Measurements from ENCODE around the gene ZBTB44.

Gene ZBTB44

DNA sequence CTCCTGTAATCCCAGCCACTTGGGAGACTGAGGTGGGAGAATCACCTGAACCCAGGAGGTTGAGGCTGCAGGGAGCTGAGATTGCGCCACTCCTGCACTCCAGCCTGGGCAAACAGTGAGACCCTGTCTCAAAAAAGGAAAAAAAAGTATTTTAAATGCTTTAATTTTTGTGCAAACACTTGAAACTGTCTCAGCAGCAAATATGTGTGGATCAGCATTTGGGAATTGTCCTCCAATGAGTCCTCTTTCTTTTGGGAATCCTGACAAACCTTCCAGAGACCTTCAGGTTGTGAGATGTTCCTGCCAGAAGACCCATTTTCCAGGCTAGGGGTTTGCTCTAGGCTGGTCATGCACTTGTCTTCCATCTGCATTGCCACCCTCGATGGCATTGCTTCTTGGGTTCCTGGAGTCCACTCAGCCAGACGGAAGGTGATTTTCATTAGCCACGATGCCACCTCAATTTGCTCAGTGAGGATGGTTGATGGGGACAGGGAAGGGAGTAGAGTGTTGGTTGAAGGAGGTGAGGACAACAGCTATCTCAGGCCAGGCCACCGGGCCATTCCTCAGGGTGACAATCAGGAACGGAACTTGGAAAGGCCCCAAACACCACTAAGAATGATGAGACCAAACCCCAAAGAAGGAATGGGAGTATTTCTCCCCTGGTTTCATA is 99.7 kb downstream of the ZBTB44 start:
- DNase-seq (ENCODE audit: low read depth in 2 of 2), result no peak

DNA sequence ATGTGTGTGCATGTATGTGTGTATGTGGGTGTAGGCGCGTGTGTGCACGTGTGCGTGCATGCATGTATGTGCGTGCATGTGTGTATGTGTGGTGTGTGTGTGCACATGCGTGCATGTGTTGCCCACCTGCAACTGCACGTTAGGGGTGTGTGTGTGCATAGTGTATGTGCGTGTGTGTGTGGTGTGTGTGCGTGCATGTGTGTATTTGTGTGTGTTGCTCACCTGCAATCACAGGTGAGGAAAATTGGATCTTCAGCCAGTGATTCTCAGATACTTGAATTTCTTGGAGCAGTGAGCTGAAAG is 100.8 kb downstream of the ZBTB44 start:
- DNase-seq (ENCODE audit: low read depth in 2 of 2), result no peak

DNA sequence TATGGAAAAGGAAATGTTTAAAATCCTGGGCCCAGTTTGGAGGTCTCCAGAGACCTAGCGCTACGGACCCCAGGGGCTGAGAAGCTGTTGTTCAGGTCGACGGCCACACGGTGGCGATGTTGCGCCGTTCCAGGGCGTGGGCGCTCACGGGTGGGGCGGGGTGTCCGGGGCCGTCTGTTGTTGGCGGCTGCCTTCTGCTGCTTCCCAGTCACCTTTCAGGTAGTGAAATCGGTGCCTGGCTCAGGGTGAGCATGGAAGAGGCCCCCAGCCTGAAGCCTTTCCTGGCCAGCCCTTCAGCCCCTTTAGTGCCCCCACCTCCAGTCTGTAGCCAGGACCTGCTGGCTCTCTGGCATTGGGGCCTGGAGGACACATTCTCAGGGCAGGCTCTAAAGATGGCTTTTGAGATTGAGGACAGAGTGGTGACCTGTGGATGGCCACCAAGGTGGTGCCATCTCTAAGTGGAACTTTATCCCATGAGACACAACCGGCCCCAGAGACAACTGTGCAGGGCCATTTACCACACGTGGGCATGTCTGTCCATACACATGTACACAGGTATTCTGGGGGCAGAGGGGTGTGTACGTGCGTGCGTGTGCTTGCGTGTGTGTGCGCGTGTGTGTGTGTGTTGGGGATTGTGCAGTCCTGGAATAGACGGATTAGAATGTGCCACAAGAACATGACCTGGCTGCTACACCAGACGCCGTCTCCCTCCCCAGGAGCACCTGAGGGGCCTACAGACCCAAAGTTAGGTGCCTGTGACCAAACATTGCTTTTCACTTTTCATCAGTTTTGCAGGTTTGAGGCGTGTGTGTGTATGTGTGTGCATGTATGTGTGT is 101.4 kb downstream of the ZBTB44 start:
- peak; percentile 33 to 45 for DNase-seq (ENCODE audit: low read depth in 2 of 2)

DNA sequence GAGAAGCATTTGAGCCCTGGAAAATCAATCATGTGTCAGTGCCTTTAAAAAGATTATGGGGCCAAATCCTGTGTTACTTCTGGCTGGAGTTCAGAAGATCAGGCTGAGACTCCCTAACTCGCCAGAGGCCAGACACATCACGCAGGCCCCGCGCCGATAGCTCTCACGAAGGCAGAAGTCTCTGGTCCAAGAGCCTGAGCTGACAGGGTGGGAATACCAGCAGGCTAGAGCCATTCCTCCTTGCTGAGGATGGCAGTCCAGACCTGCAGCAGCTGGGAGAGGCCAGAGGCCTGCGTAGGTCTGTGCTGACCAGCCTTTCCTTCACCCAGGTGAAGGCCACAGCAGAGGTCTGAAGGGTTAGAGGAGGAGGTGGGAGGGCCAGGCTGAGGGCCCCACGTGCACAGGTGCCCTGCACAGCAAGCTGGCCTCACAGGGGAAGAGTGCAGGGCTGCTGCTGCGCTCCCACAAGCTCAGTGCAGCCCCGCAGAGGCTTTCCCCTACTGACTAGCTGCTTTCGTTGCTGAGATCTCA is 102.2 kb downstream of the ZBTB44 start:
- DNase-seq (ENCODE audit: low read depth in 2 of 2), result no peak

DNA sequence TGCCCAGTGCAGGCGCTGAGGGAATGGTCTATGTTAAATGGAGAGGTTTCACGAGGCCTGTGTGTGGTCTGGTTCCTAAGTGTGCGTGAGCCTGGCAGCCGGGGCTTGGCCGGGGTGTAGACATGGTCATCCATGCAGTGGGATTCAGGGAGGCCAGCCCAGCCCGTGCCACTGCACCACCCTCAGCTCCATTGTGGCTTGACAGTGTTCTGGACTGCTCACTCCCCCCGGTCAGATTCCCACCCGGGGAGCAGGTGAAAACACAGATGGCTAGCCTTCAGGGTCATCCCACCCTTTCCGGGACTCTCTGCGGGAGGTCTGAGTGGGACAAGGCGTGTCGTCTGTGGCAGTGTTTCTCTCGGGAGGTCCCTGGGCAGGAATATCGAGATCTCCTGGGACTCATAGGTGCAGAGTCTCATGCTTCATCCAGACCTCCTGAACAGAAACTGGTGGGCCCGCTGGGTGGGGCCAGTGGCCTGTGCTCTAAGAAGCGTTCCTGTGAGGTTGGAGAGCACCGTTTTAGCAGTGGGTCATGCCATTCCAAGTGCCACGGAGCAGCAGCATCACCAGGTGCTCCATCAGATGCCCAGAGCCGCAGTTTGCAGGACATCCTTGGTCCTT is 102.8 kb downstream of the ZBTB44 start:
- no peak for DNase-seq (ENCODE audit: low read depth in 2 of 2)

DNA sequence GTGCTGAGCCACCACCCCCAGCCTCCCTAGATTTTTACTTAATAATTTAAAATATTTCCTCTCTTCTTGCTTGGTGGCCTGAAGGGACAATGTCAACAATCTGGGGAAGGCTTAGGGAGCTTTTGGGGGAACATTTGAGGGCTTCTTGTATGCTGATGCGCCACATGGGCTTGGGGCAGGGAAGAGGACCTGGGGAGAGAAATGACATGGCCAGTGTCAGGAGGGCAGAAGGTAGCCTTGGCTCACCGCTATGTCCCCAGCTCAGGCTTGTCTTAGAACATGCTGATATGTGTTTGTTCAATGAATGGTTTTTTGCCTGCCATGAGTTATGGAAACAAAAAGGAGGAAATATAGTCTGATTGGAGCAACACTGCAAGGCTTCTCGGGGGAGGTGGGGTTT is 103.6 kb downstream of the ZBTB44 start:
- no peak for DNase-seq (ENCODE audit: low read depth in 2 of 2)

DNA sequence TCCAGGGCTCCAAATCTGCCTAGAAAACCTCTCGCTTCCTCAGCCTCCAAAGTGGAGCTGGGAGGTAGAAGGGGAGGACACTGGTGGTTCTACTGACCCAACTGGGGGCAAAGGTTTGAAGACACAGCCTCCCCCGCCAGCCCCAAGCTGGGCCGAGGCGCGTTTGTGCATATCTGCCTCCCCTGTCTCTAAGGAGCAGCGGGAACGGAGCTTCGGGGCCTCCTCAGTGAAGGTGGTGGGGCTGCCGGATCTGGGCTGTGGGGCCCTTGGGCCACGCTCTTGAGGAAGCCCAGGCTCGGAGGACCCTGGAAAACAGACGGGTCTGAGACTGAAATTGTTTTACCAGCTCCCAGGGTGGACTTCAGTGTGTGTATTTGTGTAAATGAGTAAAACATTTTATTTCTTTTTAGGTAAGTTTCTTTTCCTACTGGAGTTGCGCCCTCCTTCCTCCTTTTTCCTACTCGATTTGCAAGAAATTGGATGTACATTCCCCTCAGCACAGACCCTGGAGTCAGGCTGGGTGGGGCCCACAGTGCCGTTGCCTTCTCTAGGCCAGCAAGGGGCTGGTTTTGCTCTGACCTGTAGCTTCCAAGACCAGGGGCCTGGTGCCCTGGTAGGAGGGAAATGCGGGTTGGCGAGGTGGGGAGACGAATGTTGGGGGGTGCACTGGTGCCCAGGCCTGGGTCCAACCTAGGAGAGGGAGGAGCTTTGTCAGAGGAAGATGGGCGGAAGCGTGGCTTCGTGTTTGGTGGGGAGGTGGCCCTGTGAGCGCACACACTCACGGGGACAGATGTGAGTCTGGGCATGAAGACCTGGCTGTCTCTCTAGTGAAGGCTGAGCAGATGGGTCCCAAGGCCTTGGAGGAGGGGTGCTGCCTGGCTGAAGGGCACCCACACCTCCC is 104.5 kb downstream of the ZBTB44 start:
- no peak for DNase-seq (ENCODE audit: low read depth in 2 of 2)

DNA sequence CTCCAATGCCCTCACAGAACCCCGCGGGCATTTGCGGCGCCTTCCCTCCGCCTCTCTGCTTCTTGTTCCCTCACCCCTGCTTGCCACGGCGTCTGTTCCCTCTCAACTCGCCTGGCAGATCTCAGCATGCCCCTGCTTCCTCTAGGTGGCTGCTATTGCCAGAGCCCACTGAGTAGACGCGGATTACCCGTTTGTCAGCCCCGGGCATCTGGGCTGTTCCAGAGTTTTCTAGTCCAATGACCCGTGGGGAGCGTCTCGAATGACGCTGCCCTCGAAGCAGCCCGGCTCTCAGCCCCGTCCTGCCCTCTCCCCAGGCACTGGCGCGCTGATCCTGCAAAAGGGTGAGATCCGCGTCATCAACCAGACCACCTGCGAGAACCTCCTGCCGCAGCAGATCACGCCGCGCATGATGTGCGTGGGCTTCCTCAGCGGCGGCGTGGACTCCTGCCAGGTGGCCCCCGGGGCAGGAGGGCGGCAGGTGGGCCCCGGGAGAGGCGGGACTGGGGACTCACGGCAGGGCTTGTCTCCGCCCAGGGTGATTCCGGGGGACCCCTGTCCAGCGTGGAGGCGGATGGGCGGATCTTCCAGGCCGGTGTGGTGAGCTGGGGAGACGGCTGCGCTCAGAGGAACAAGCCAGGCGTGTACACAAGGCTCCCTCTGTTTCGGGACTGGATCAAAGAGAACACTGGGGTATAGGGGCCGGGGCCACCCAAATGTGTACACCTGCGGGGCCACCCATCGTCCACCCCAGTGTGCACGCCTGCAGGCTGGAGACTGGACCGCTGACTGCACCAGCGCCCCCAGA is 105.4 kb downstream of the ZBTB44 start:
- DNase-seq (ENCODE audit: low read depth in 2 of 2), result no peak

DNA sequence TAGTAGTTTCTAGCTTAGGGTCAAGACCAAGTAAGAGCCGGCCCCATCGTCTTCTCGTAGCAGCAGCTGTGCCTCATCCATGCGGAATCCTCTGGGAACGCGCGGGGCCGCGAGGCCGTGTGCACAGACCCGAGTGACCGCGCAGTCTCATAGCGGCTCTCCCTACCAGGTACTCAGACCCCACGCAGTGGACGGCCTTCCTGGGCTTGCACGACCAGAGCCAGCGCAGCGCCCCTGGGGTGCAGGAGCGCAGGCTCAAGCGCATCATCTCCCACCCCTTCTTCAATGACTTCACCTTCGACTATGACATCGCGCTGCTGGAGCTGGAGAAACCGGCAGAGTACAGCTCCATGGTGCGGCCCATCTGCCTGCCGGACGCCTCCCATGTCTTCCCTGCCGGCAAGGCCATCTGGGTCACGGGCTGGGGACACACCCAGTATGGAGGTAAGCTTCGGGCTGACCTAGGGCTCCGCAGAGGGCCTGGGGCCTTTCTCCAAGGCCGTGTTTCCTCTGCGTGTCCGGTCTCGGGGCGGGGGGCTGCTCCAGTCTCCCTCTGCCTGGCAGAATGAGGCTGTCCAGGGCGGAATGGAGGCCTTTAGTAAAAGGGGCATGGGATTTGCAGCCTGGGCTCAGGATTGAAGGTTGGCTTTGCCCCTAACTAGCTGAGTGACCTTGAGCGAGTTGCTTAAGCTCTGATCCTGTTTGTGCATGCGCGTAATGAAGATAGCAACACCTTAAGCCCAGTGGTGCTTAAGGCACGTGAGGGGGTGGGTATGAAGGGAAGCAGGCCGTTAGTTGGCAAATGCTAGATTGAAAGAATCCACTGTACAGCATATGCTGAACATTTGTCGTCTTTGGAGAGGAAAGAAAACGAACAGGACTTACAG is 106.2 kb downstream of the ZBTB44 start:
- no peak for DNase-seq (ENCODE audit: low read depth in 2 of 2)

DNA sequence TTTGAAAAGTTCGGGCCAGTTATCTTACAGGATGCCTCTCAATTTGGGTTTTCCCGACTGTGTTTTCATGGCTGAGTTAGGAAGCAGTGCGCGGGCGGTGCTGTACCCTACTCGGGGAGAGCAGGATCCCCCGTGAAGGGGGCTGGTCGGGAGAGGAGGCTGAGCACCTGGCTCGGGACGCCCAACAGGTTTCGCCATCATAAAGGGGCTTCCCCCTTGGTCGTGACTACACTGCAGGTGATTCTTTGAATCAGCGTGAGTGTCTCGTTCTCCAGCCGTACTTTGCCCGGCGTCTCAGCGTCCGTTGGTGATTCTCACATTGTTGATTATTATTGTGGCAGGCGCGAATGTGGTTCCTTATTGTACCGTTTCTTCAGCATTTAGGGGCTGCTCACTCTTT is 108.6 kb downstream of the ZBTB44 start:
- no peak for DNase-seq (ENCODE audit: low read depth in 2 of 2)

DNA sequence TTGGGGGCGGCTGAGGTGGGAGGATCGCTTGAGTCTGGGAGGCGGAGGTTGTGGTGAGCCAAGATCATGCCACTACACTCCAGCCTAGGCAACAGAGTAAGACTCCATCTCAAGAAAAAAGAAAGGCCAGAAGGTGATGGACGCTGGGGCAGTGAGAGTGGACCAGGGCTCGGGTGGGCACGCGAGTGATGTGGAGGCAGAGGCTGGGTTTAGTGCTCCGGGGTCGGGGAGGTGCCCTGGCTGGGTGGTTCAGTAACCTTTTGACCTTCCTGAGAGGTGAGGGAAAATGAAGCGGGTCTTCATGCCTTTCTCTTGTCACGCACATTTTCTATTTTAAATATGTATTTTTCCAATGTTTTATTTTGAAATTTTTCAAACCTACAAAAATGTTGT is 110.0 kb downstream of the ZBTB44 start:
- DNase-seq (ENCODE audit: low read depth in 2 of 2), result no peak

DNA sequence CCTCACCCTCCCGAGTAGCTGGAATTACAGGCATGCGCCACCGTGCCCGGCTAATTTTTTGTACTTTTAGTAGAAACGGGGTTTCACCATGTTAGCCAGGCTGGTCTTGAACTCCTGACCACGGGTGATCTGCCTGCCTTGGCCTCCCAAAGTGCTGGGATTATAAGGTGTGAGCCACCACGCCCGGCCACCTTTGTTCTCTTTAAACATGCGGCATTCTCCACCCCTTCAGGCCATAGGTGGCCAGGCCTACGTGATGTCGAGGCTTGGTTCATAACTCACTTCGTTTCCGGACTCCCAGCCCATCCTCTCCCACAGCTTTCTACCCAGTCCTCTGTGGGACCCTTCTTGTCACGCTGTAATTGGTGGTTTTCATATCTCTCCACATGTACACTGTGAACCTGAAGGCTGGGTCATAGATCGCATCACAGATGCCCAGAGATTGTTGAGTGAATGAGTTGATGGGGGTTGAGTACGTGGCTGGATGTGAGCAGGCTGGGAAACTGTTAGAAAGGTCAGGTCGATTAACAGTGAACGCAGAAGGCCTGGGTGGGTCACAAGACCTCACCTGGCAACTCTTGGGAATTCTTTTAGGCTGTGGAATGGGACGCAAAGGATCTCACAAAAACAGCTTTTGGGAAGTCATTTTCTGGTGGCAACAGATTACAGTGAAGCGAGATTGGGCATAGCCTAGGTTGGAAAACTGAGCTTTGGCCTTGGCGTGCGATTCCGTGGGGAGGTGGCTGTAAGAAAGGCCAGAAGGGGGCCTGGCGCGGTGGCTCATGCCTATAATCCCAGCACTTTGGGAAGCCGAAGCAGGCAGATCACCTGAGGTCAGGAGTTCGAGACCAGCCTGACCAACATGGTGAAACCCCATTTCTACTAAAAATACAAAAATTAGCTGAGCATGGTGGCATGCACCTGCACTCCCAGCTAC is 110.7 kb downstream of the ZBTB44 start:
- no peak for DNase-seq (ENCODE audit: low read depth in 2 of 2)

DNA sequence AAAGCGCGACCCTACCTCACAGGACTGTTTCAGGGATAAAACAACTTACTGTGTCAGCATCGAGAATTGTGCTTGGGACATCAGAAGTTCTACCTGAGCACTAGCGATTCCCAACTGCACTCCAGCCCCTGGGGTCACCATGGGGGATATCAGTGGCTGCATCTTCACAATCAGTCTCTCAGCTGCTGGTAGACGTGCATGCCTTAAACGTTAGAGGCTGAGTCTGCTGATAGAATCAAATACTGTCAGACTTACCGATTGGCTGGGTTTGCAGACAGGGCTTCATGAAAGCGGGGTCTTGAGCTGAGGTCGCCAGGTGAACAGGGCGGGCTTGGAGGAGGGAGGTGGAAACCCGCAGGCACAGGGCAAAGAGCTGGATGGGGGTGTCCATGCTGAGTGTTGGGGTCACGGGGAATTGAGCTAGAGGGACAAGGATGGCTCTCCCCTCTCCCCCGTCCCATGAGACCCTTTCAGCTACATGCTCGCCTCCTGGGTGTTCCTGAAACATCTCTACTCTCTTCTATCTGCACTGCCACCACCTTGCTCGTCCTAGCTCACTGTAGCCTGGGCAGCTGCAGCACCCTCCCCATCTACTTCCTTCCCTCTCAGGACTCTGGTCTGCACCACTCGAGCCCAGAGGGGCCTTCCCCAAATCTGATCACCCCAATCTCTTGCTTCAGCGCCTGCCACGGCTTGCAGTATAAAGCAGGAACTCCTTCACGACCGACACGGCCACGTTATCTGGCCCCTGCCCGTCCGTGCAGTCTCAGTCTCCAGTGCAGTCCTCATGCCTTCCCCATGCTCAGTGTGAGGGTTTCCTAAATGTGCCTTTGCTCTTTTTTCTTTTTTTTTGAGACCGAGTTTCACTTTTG is 111.7 kb downstream of the ZBTB44 start:
- DNase-seq (ENCODE audit: low read depth in 2 of 2), result no peak

DNA sequence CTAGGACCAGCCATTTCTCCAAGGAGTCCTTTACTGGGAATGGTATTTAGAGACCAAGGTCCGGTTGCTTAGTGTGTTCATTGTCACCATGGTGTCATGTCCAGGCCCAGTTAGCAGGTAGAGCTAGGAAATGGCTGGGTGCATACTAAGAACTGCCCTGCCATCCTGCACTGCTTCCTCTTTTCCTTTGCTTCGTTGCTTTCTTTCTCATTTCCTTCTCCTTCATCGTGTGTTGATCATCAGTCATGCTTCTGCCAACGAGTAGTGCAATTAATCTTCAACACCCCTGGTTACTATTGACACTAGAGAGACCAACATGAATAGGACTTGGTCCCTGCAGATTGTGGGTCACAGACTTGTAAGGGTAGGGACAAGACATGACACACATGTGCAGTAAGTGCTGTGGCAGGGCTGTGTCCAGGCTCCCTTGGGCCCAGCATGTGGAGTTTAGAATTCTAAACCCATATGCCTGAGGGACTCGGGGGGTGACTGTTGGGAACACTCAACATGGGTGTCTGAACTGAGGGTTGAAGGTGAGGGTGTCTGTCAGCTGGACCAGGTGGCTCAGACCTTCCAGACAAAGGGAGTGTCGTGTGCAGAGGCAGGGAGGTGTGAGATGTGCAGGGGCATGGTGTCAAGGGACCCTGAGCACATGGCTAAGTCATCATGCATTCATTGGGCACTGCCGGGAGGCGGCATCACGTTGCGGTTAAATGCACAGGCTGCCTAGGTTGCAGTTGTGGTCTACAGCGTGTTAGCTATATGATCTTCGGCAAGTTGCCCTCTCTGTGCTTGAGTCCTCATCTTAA is 112.5 kb downstream of the ZBTB44 start:
- no peak for DNase-seq (ENCODE audit: low read depth in 2 of 2)

DNA sequence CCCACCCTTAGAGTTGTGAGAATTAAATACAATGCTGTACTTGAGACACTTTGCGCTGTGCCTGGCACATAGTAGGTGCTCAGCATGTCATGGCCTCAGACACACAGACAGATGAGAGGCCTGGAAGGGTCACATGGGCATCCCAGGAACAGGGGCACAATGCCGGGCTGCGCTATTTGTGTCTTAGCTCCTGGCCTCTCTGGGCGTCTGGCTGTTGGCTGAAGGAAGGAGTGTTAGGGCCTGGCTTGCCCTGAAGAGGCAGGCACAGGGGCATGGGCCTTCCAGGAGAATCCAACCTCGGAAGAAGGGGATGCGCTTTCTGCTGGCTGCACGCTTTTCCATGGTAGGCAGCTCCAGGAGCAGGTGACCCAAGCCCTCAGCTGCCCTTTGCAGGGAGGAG is 113.7 kb downstream of the ZBTB44 start:
- DNase-seq (ENCODE audit: low read depth in 2 of 2), result no peak

DNA sequence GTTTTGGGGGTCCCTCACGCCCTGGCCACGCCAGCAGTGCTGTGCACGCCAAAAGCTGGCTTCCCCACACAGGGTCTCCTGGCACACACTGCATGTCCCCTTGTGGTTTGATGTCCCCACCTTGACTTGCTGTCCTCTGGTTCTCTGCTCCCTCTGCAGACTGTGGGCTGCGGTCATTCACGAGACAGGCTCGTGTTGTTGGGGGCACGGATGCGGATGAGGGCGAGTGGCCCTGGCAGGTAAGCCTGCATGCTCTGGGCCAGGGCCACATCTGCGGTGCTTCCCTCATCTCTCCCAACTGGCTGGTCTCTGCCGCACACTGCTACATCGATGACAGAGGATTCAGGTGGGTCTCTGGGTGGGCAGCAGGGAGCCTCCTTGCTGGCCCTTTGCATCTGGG is 114.9 kb downstream of the ZBTB44 start:
- no peak for DNase-seq (ENCODE audit: low read depth in 2 of 2)

DNA sequence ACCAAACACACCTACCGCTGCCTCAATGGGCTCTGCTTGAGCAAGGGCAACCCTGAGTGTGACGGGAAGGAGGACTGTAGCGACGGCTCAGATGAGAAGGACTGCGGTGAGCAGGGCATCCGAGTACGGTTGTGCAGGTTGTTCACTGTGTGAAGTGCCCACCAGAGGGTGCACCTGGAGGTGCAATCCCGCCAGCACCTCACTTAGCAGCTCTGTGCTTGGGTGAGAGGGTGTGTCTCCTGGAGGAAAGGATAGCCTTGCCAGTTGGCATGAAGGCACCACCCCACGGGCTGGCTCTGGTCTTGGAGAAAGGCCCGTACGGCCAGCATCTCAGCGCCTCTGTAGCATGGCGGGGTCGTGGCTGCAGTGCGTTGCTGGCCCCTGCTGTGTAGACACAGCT is 115.8 kb downstream of the ZBTB44 start:
- DNase-seq (ENCODE audit: low read depth in 2 of 2), result no peak

All from stimulated activated CD4-positive, alpha-beta T cell treated with anti-CD3 and anti-CD28 coated beads, Interleukin-15, amount 100 ng/mL, for 48 hours (primary cell).